A549 (cell line): ENCODE results near the gene FMO2.

Experiments
- CBX2 ChIP-seq: fragments of 200-600 bp; sonication (generic); IDR thresholded peaks from 2 replicates; pipeline ENCODE4 v1.6.1; 2016; ENCODE audit warnings: low read depth, mild to moderate bottlenecking, borderline replicate concordance
- CHD4 ChIP-seq: fragments of 200-600 bp; sonication (generic); IDR thresholded peaks from 2 replicates; pipeline ENCODE4 v1.6.1; 2016; ENCODE audit warnings: antibody characterized with exemption, mild to moderate bottlenecking, borderline replicate concordance
- CTCF ChIP-seq: fragments of >200 bp; sonication (Bioruptor Twin); formaldehyde crosslinking; IDR thresholded peaks from 3 replicates; pipeline ENCODE4 v1.5.1; 2016
- RCOR1 ChIP-seq: fragments of 150-350 bp; IDR thresholded peaks from 2 replicates; pipeline ENCODE4 v1.6.1; 2014; ENCODE audit warnings: antibody characterized with exemption, low read length, low read depth
- SMC3 ChIP-seq: fragments of >200 bp; sonication (Bioruptor Twin); formaldehyde crosslinking; IDR thresholded peaks from 3 replicates; pipeline ENCODE4 v1.6.1; 2018; ENCODE audit warnings: inconsistent platforms
- SREBF2 ChIP-seq: fragments of 450-650 bp; IDR thresholded peaks from 2 replicates; pipeline ENCODE4 v1.6.1; 2014; ENCODE audit warnings: mild to moderate bottlenecking, moderate library complexity

- no peak for TF ChIP-seq CBX2
- no peak for TF ChIP-seq CTCF
- no peak for TF ChIP-seq RCOR1
- TF ChIP-seq CHD4, result no peak
- no peak for TF ChIP-seq SREBF2
- no peak for TF ChIP-seq SMC3
These were observed 22.3 kb downstream of the FMO2 start for GRCh38 chr1:171207377-171207776.
